ENCODE data around the gene RHOC.

DNA sequence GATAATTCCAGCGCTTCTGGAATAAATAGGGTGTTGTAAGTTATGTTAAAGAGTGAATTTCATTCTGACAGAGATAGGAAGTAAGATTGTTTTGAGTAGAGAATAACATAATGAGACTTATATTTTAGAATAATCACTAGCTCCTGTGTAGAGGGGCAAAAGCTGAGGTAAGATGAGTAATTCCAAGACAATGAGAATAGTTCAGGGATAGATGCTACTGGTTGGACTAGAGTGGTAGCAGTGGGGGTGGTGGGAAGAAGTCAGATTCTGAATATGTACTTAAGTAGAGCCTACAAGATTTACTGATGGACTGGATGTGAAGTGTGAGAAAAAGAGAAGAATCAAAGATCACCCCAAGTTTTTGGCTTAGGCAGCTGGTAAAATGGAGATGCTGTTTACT lies 55.7 kb downstream of the RHOC start:
- TF ChIP-seq, protein P1, sequence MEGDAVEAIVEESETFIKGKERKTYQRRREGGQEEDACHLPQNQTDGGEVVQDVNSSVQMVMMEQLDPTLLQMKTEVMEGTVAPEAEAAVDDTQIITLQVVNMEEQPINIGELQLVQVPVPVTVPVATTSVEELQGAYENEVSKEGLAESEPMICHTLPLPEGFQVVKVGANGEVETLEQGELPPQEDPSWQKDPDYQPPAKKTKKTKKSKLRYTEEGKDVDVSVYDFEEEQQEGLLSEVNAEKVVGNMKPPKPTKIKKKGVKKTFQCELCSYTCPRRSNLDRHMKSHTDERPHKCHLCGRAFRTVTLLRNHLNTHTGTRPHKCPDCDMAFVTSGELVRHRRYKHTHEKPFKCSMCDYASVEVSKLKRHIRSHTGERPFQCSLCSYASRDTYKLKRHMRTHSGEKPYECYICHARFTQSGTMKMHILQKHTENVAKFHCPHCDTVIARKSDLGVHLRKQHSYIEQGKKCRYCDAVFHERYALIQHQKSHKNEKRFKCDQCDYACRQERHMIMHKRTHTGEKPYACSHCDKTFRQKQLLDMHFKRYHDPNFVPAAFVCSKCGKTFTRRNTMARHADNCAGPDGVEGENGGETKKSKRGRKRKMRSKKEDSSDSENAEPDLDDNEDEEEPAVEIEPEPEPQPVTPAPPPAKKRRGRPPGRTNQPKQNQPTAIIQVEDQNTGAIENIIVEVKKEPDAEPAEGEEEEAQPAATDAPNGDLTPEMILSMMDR (IDR thresholded peaks at IDR 0.05) = no peak
- TF ChIP-seq POLR2A (IDR thresholded peaks at IDR 0.05) = no peak

Measured in Peyer's patch (tissue), 4 donors.